HG02970 (cell line): ENCODE data around the gene TPBGL.

Experiments used
- ATAC-seq: cut with Tn5 transposase; IDR thresholded peaks from one replicate; pipeline ENCODE4 v1.9.1; 2021; ENCODE audit warnings: mild to moderate bottlenecking, moderate library complexity, moderate number of reproducible peaks; ENCODE audit not compliant: unreplicated experiment, low FRiP score

Gene TPBGL

DNA sequence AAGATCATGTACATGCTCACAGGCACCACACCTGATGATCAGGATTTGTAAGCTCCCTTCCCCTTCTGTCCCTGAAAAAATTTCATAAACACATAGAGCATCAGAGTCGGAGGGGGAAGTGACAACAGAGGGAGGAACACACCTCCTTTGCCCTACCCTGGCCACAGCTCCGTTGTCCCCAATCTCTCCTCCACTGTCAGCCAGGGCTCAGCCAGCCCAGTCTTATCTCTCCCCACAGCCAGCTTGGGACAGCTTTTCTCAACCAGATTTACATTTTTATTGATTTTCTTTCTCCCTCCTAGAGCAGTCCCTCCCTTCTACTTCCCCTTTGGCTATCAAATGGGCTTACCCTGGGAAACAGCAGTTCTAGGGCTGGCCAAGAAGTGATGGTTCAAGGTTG, 32.1 kb upstream of the TPBGL start:
- ATAC-seq = no peak

DNA sequence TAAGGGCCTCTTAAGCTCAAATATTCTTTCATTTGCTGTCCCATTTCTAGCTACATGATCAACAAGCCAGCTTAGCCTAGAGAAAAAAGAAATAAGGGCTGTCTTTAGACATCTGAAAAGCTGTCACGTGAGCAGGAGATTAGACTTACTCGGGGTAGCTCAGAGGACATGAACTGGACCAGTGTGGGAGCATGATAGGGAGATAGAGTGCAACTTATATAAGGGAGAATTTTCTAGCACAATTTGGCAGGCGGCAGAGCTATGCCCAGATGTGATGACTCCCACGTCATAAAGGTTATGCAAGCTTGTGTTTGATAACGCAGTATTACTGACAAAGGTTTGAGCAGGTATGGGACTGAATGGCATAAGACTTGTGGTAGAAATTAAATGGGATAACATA, 28.2 kb upstream of the TPBGL start:
- ATAC-seq = no peak

DNA sequence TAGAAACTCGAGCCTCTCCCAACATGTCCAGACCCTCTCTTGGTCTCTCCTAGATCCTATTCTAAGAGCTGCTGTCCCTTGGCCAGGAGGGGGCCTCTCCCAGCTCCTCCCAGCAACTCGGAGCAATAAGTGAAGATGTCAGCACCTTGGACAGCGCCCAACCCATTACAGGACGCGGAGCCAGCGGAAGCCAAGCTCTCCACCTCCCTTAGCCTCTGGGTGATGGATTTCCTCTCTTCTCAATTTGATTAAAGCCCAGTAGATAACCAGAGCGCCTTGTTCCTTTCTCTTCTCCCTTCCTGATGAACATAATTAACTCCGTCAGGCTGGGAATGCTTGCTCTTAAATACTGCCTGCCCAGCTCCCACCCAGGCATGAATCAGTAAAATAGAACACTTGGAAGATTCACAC, 26.2 kb upstream of the TPBGL start:
- ATAC-seq = no peak

GRCh38 chr11:75214843-75215242, 25.7 kb upstream of the TPBGL start:
- ATAC-seq = no peak

- ATAC-seq = no peak
These were observed 20.7 kb upstream of the TPBGL start for GRCh38 chr11:75219869-75220268.

DNA sequence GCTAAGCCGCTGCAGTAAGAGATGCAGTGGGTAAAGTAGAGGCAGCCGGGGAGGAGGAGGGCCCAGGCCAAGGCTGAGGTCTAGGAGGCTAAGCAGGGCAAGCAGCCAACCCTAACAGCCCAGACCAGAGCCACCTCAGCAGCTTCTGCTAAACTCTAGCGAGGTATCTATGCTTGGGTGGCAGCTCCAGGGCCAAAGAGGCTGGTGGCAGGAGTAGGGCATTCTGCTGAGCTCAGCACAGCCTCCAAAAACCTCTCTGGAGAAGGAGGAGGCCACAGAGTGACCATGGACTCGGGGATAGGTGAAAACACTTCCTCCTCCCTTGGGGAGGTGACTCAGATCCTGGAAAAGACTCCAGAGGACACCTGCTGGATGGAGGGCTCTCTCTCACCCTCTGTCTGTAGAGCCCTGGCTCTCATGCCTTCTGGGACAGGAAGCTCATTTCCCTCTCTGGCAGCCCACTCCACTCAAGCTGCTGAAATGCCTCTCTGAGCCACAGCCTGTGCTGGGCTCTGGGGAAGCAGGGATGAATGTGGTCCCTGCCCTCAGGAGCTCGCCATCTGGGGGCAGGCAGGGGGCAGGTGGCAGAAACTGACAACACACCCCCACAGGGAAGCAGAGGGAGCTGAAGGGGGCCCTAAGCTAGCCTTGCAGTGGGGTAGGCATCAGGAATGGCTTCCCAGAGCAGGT, 16.5 kb upstream of the TPBGL start:
- ATAC-seq = no peak

DNA sequence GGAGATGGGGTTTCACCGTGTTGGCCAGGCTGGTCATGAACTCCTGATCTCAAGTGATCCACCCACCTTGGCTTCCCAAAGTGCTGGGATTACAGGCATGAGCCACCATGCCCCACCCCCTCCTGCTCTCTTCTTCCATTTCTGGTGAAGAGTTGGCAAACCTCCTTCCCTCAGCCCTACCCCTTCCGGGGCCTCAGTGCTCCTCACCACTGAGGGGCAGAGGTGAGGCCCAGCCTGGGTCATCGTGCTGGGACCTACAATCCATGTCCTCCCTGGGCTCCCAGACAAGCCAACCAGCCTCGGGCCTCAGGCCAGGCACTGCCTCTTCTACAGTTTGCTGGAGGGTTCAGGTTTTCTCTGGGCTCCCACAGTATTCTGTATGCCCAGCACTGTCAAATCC, 14.8 kb upstream of the TPBGL start:
- no peak for ATAC-seq

GRCh38 chr11:75229466-75229865, 11.1 kb upstream of the TPBGL start:
- no peak for ATAC-seq

DNA sequence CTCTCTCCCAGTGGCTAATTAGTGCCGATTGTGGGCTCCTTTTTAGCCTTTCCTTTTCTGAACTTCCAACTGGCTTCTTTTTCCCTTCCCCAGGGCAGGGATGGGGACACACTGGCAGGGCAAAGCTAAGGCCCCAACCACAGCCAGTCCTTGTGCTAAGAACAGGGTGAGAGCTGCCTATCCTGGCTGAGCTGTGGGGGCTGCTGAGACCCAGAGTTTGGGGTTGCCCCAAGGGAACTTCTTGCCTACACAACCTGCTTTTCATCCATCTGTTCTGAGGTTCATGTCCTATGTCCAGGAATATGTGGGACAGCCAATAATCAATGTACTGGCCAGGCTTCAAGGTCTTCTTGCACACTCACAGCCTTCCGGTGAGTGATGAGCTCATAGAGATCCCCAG, 10.0 kb upstream of the TPBGL start:
- ATAC-seq = no peak

DNA sequence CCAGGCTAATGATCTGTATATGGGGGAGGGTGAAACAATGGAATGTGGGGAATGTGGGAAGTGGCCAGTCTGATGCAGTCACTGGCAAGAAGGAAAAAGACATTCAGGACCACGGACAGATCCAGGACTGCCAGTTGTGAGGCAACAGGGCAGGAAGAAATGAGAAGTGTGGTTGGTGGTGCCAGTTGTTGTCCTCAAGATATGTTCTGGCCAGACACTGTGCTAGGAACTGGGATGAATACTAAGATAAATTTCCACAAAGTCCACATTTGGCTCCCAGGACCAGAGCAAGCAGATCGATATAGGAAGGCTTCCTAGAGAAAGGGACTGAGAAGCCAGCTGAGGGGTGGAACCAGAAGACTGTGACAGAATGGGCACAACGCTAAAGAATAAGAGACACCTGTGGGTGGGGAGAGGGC, 6.8 kb upstream of the TPBGL start:
- ATAC-seq = no peak

GRCh38 chr11:75236062-75236461, 4.5 kb upstream of the TPBGL start:
- no peak for ATAC-seq

DNA sequence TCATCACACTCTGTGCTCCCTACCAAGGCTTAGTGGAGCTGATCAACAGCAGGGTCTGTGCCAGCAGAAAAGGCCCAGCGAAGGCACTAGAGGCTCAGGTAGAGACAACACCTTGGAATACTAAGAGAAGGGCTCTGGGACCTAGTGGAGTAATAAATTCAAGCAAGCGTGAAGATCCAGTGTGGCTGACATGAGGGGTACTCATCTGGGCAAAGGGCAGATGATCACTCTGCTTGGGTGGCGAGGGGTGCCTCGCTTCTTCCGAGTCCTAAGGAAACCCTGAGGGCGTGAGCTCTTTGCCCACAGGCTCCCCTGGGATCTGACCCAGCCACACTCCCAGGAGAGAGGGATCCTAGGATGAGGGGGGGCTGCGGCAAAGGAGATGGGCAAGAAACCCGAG, 3.5 kb upstream of the TPBGL start:
- no peak for ATAC-seq

DNA sequence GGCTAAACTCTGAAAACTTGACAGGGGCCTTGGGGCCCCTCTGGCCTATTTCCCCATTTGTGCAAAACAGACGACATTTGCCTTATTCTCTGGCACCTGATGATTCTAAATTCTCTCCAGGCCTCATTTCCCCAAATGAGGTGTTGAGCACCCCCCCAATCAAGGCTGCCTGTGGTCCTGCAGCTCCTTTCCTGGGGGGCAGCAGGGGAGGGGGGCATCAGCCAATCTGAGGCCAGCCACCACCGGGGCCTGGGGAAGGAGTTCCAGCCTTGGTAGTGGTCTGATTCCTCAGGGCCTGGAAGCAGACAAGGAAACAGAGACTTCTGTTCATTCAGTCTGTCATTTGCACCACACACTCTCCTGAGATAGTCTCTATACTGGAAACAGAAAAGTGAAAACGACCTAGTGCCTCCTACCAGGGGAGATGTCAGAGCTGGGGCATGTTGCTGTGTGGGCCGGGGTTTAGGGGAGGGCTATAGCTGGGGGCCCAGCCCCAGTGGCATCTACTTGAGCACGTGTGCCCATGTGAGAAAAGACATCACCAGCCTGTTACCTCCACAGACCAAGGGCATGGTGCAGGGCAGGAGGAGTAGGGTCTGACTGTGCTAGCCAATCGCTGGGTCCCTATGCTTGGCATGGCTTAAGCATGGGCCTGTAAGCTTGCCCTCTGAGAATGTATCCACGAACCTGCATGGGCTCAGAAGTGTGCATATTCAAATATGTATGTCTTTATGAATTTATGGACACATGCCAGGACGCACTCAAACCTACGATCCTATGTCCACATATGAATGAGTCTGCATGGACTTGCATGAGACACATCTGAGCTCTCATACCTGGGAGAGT, 1.8 kb upstream of the TPBGL start:
- ATAC-seq = no peak

DNA sequence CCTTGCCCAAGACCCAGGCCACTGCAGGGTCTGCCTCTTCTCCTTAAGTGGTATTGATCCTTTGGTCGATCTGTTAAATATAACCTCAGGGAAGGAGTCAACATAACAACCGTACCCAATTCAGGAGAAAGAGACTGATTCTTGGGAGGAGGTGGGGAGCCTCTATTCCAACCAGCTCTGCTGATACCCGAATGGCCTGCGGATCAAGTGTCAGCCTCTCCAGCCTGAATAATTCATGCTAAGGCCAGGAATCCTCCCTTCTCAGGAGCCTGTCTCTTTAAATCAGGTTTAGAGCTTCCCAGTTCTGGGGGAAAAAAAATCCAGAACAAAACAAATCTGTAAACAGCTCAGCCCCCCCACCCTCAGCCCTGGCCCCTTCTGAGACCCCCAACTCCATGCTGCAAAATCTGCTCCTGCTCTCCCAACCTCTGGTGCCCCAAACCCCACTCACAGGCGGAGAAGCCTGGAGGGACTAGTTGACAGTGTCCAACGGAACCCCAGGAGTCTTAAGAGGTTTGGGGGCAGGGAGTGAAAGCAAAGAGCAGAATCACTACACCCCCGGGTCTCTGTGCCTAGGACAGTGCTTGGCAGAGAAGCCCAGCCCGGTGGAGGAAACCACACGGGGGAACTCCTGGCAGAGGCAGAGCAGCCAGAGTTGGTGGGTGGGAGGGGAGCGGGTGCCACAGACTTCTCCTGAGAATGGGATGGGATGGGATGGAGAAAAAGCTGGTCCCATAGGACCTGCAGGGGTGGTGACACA, 863 bp upstream of the TPBGL start:
- no peak for ATAC-seq

- ATAC-seq = peak; percentile 73
These were observed 697 bp downstream of the TPBGL start for GRCh38 chr11:75241036-75241905.

GRCh38 chr11:75241906-75242644, 1.5 kb downstream of the TPBGL start:
- ATAC-seq = no peak

DNA sequence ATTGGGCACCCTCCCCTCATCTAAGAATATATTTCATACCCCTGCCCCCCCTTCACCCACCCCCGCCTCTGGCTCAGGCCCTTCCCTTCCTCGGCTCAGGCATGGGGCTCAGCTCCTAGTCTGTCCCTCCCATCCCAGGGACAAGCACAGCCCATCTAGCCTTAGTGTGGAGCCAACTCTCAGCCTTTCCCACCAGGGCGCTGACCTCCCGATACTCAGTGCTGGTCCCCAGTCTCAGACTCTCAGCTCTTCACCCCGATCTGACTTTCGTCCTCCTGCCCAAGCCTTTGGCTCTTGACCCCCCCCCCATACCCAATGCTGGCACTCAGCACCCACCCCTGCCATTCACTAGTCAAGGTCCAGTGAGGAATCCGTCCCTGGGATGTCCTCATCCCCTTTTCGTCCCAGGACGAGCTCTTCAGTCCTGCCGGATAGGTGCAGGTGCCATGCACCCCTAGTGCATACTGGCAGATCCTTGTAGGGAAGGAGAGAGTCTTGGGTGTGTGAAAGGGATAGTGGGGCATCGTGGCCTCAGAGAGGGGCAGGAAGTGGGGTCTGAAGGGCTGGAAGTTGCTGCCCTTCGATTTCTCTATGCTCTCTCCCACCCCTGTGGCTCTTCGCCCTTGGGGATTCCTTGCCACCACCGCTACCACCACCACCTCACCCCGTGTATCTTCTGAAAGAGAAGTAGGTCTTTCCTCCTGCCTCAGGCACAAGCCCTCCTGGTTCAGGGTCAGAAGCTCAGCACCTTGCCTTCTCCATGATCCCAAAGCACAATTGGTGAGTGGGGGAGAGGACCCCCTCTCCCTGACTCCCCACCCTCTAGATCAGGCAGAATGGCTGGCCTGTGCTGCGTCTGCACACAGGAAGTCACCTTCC, 2.4 kb downstream of the TPBGL start:
- ATAC-seq = no peak

GRCh38 chr11:75244052-75244814, 3.7 kb downstream of the TPBGL start:
- ATAC-seq = no peak
